ENCODE measurements around the gene MS4A3. TPM values are rescaled to one million over a fixed set of nuclear protein-coding genes. Genes with fewer than 3 reads are reported as not detected.

Gene MS4A3
- total RNA-seq, 3 donors from 2014 or later (not counting 1 experiment from before 2014, with no cell fraction given) = 1.4 to 62.9 TPM; not detected in 1

Other genes starting within 250 kb of the MS4A3 start
- gene MRPL16, start 245.9 kb upstream of the MS4A3 start, total RNA-seq = 10 to 100 TPM; 34.9 to 38.0 (median 37.5) TPM
- not detected for gene CBLIF, start 211.2 kb upstream of the MS4A3 start, total RNA-seq
- 10 to 100 TPM in 1 of 3 donors, under 1 TPM in 1, not detected in 1; 0.50 to 30.8 TPM for gene TCN1, start 190.2 kb upstream of the MS4A3 start, total RNA-seq
- not detected for gene OOSP3, start 177.9 kb upstream of the MS4A3 start, total RNA-seq
- under 1 TPM in 1 of 3 donors, not detected in 2; 0.48 TPM for gene OOSP1, start 118.2 kb upstream of the MS4A3 start, total RNA-seq
- gene OOSP4A, start 92.6 kb upstream of the MS4A3 start, total RNA-seq = not detected
- not detected for gene OOSP4B, start 39.5 kb upstream of the MS4A3 start, total RNA-seq
- gene OOSP2, start 16.3 kb upstream of the MS4A3 start, total RNA-seq = not detected
- gene MS4A2, start 32.0 kb downstream of the MS4A3 start, total RNA-seq = 10 to 100 TPM in 1 of 3 donors, 1 to 10 TPM in 1, not detected in 1; 4.1 to 40.3 TPM
- 10 to 100 TPM in 2 of 3 donors, 1 to 10 TPM in 1; 1.8 to 27.2 (median 11.8) TPM for gene MS4A6A, start 126.4 kb downstream of the MS4A3 start, total RNA-seq
- 10 to 100 TPM in 1 of 3 donors, 1 to 10 TPM in 1, under 1 TPM in 1; 0.92 to 23.2 (median 1.8) TPM for gene MS4A4E, start 186.5 kb downstream of the MS4A3 start, total RNA-seq
- 1 to 10 TPM in 2 of 3 donors, under 1 TPM in 1; 0.71 to 1.6 (median 1.2) TPM for gene MS4A4A, start 224.0 kb downstream of the MS4A3 start, total RNA-seq

Measured in natural killer cell (primary cell).